ENCODE data around the gene TRIM25. TPM values are rescaled to one million over a fixed set of nuclear protein-coding genes. Genes with fewer than 3 reads are reported as not detected.

TRIM25 gene
- polyA plus RNA-seq, 1 donor = 14.6 TPM

DNA sequence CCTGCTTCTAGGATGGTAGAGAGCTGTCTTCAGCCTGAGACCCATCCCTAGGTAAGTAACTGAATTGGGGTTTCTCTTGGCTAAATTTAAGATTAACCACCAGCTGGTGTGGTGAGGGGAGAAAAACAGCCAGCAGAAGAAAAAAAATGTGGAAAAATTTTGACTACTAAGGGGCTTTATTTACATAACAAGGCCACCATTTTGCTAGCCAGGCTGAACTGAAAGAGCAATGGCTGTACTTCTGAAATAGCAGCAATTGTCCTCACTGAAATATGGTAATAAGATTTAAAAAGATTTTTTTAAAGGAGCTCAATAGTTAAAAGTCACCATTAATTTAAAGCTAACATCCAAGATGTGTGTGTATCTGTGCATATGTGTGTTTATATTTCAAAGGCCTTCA, 12.4 kb upstream of the TRIM25 start:
- DNase-seq = no peak

- no peak for DNase-seq
These were observed 11.2 kb upstream of the TRIM25 start for GRCh38 chr17:56925088-56925487.

GRCh38 chr17:56919717-56920116, 5.9 kb upstream of the TRIM25 start:
- DNase-seq = no peak

GRCh38 chr17:56918916-56919315, 5.1 kb upstream of the TRIM25 start:
- DNase-seq = no peak

GRCh38 chr17:56917559-56918296, 3.9 kb upstream of the TRIM25 start:
- DNase-seq = no peak

- DNase-seq = no peak
These were observed 878 bp upstream of the TRIM25 start for GRCh38 chr17:56914581-56915273.

GRCh38 chr17:56913353-56913866, 439 bp downstream of the TRIM25 start:
- no peak for DNase-seq

- no peak for DNase-seq
These were observed 893 bp downstream of the TRIM25 start for GRCh38 chr17:56913000-56913311.

- DNase-seq = no peak
These were observed 1.5 kb downstream of the TRIM25 start for GRCh38 chr17:56912105-56912999.

- no peak for DNase-seq
These were observed 3.2 kb downstream of the TRIM25 start for GRCh38 chr17:56910509-56911235.

GRCh38 chr17:56909742-56910508, 3.9 kb downstream of the TRIM25 start:
- DNase-seq = no peak

DNA sequence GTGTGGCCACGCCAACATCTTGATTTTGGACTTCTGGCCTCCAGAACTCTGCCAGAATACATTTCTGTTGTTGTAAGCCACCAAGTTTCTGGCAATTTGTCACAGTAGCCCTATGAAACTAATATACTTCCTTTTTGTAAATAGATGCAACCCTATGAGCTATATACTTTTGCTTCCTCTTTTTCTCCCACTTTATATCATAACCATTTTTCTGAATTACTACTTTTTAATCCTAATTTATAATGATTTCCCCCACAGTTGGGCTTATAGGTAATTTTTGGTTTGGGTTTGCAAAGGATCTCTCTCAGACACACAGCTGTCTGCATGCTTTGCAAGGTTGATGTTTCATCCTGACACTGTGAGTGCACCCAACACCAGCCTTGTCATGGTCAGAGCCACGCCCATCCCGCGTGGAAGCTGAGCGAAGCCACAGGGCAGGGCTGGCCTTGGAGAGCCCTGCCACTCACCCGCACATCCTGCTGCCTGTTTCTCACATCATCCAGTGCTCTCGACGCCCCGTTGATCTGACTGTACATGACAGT, 5.8 kb downstream of the TRIM25 start:
- DNase-seq = no peak

DNA sequence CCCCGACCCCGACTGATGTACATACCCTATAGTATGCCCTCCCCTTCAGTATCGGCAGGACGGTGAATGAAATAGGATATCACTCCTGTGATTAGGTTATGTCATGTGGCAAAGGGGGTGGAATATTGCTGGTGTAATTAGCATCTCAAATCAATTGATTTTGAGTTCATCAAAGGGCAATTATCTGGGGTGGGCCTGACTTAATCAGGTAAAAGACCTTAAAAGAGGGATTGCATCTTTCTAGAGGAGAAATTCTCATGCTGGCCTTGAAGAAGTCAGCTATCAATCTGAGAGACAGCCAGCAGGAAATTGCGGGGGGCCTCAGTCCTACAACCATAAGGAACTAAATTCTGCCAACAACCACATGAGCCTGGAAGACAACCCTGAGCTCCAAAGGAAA, 10.3 kb downstream of the TRIM25 start:
- no peak for DNase-seq

GRCh38 chr17:56902348-56902747, 11.5 kb downstream of the TRIM25 start:
- DNase-seq = no peak

DNA sequence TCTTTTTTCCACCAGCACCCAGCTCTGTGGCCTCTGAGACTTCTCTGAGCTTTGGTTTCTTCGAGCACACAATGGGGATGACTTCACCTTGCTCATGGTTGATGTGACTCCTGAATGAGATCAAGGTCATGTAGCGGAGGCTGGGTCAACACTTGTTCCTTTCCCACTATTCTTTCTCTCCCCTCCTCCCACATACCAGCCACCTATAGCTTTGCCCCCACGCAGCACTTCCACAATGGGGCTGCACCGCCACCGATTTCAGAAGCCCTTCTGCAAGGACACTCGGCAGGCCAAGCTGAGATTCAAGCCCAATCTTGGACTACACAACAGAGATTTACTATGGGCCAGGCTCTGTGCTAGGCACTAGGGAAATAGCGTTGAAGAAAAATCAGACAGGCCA, 14.4 kb downstream of the TRIM25 start:
- no peak for DNase-seq

DNA sequence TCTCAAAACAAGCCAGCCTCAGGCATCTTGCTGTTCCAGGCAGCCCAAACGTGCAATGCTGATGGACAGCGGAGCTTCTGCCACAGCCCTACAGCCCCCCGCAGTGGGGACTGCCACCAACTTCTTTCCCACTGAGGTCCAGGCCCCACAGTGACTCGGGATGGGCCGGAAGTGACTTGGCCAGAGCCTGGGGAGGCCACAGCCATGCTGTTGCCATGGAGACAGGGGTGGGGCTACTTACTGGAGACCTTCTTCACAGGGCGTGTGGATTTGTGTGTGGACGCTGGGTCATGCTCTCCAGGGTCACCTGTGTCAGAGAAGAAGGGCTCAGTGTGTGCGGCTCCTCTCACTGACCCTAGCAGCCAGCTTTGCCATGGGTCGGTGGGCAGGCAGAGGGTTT, 15.0 kb downstream of the TRIM25 start:
- DNase-seq = no peak

GRCh38 chr17:56897646-56898424, 16.0 kb downstream of the TRIM25 start:
- DNase-seq = no peak

DNA sequence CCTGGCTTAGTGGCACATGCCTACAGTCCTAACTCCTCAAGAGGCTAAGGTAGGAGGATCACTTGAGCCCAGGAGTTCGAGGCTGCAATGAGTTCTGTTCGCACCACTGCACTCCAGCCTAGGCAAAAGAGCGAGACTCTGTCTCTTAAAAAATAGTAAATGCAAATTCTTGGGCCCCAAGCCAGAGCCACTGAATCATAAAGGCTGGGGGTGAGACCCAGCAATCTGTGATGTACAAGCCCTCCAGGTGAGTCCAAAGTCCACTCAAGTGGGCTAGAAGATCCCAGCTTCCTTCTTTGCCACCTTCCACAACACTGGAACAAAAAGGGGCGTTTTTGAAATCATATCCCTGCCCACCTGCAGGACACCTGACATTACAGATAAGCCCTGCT, 16.9 kb downstream of the TRIM25 start:
- DNase-seq = no peak

GRCh38 chr17:56896217-56896967, 17.5 kb downstream of the TRIM25 start:
- DNase-seq = no peak
